AG04449 (cell line): ENCODE results near the gene TRIOBP.

Experiments used
- CTCF ChIA-PET: fragments of 350-600 bp; formaldehyde crosslinking; extraction: SDS; loops from one replicate; lab custom pipeline; 2021; ENCODE audit warnings: antibody characterized with exemption; lab: Yijun Ruan, JAX
- POLR2A ChIA-PET: fragments of 400-600, 350-600 bp; formaldehyde crosslinking; extraction: SDS; loops from one replicate; lab custom pipeline; 2020; ENCODE audit warnings: antibody characterized with exemption, inconsistent platforms; lab: Yijun Ruan, JAX
- DNase-seq: peaks from one replicate; pipeline ENCODE4 v3.0.0-alpha.2; 2010; ENCODE audit warnings: low read depth, low spot score
- H3K4me3 ChIP-seq: 2 replicates; pipeline ENCODE4 v1.5.1; 2011; ENCODE audit warnings: low read depth, mild to moderate bottlenecking, control low read depth, low read length
- TF ChIP-seq, protein P1 (sequence below): IDR thresholded peaks from one replicate; pipeline ENCODE4 v1.5.1; 2011; ENCODE audit warnings: mild to moderate bottlenecking, moderate library complexity, low read length, control low read depth, inconsistent platforms; ENCODE audit not compliant: insufficient read depth; ENCODE audit errors: missing control alignments

Gene TRIOBP

DNA sequence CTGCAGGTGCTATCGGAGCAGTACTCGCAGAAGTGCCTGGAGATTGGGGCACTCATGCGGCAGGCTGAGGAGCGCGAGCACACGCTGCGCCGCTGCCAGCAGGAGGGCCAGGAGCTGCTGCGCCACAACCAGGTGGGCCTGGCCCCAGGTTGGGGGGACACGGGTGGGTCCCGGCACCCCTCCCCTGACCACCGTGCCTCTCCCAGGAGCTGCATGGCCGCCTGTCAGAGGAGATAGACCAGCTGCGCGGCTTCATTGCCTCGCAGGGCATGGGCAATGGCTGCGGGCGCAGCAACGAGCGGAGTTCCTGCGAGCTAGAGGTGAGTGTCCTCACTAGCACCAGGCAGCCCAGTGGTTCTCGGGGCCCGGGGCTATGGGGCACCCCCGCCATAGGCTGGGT is 72.2 kb downstream of the TRIOBP start:
- ChIA-PET CTCF (interaction anchor here (1.3 to 2.2 kb wide), 4 partner anchors 9 to 108 kb away, joined by 3 to 5 read pairs (median 4); no protein-coding TSS in a partner anchor), POLR2A (no interaction called here)
- no peak overlapping the region for H3K4me3 ChIP-seq
- no peak for DNase-seq
- TF ChIP-seq, protein P1, sequence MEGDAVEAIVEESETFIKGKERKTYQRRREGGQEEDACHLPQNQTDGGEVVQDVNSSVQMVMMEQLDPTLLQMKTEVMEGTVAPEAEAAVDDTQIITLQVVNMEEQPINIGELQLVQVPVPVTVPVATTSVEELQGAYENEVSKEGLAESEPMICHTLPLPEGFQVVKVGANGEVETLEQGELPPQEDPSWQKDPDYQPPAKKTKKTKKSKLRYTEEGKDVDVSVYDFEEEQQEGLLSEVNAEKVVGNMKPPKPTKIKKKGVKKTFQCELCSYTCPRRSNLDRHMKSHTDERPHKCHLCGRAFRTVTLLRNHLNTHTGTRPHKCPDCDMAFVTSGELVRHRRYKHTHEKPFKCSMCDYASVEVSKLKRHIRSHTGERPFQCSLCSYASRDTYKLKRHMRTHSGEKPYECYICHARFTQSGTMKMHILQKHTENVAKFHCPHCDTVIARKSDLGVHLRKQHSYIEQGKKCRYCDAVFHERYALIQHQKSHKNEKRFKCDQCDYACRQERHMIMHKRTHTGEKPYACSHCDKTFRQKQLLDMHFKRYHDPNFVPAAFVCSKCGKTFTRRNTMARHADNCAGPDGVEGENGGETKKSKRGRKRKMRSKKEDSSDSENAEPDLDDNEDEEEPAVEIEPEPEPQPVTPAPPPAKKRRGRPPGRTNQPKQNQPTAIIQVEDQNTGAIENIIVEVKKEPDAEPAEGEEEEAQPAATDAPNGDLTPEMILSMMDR, result no peak

DNA sequence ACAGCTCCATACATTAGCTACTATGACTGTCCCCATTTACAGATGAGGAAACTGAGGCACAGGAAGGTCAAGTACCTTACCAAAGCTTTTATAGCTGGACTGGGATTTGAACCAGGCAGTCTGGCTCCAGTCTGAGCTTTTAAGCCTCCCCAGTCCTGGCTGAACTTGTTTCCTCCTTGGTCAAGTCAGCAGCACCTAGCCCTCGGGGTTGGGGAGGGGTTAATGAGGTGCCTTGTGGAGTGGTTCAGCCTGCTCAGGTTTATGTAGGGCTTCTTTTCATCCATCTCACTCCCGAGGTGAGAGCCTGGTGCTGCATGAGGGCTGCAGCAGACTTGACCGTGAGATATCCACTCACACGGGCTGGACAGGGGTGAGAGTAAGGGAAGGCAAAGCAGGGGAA is 74.2 kb downstream of the TRIOBP start:
- POLR2A ChIA-PET, result no interaction called here
- TF ChIP-seq, protein P1, result no peak
- CTCF ChIA-PET, result interaction anchor here (1.0 to 1.5 kb wide), 2 partner anchors 10 to 11 kb away, joined by 3 read pairs; no protein-coding TSS in a partner anchor
- H3K4me3 ChIP-seq, result no peak overlapping the region
- no peak for DNase-seq

DNA sequence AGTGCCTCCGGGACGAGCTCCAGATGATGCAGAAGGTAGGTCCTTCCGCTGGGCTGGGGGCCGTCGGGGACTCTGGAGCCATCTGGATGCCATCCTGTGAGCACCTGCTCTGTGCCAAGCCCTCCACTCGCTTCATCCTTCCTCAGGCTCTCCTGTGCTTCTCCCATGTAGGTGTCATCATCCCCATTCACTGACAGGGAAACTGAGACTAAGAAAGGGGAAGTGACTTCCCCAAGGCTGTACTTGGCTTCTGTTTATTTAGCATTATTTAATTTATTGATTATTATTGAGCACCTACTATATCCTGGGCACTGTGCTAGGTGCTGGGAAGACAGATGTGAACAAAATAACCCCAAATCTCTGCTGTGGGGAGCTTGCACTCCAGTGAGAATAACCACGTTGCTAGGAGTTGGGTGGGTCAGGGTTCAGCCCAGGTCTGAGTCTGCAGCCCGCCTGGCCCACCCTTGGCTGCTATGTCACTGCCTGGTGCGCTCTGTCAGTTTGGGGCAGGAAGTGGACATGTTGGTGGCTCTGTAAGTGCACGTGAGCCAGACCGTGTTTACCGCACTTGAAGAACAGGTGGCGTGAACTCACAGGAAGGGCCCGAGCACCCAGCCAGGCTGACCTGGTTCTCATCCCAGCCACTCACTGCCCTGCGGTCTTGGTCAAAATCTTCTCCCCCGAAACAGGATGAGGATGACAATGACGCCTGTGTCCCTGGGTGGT is 75.0 kb downstream of the TRIOBP start:
- ChIA-PET POLR2A (no interaction called here), CTCF (interaction anchor here (1.5 to 1.7 kb wide), 2 partner anchors 10 to 11 kb away, joined by 3 to 4 read pairs; no protein-coding TSS in a partner anchor)
- TF ChIP-seq, protein P1, result no peak
- H3K4me3 ChIP-seq, result no peak overlapping the region
- DNase-seq, result no peak

DNA sequence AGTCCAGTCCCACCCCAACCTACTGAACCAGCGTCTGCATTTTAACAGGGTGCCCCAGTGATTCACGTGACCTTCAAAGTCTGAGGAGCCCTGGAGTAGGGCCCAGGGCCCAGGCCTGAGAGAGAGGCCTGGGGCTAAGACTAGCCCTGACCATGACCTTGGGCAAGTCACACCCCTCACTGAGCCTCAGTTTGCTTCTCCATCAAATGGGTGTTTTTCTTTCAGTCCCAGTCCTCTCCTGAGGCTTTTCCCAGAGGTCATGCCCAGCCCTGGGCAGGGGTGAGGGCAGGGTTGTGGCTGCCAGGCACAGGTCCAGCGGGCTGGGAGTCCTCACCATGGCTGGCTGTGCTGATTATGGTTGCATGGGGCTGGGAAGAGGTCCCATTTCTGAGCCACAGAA is 77.9 kb downstream of the TRIOBP start:
- TF ChIP-seq, protein P1, result no peak
- no peak overlapping the region for H3K4me3 ChIP-seq
- no peak for DNase-seq
- CTCF ChIA-PET, result interaction anchor here (4.5 kb wide), 1 partner anchor 18 kb away, joined by 13 read pairs; no protein-coding TSS in a partner anchor
- POLR2A ChIA-PET, result no interaction called here

DNA sequence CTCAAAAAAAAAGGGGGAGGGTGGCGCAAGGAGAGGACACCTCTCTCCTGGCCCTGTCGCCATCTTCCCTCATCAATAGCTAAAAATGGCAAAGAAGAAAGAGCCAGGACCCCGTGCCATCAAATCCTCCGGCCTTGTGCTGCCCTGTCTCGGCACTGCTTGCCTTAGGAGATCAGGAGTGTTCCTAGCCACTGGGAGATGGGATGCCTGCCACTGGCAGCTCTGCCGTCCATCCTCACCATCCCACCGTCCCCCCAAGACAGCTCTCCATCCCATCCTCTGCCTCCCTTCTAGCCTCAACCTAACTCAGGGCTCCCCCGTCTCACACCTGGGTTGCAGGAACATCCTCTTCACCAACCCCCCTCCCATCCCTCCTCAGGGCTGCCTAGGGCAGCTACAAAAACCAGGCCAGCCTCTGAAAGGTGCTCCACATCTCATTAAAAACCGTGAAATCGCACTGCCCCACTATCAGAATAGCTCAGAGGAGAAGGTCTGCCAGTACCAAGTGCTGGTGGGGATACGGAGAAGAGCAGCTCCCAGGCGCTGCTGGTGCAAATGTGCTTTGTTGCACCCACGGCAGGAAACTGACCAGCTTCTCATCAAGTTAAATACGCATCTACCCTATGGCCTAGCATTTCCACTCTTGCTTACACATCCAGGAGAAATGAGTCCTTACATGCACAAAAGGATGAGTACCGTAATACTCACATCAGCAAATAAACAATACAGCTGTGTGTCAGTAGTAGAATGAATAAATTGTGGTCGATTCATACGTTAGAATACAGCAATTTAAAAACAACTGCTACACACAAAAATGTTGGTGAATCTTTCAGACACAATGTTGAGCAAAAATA is 79.2 kb downstream of the TRIOBP start:
- ChIA-PET CTCF (interaction anchor here (0.8 to 4.5 kb wide), 6 partner anchors 8 to 168 kb away, joined by 3 to 13 read pairs (median 4); partner anchors contain the start of gene GGA1), POLR2A (interaction anchor here (0.7 to 1.0 kb wide), 4 partner anchors 10 to 29 kb away, joined by 3 read pairs; a partner anchor contains a TSS)
- H3K4me3 ChIP-seq, result no peak overlapping the region
- no peak for DNase-seq
- TF ChIP-seq, protein P1, result no peak
